HepG2 (cell line): ENCODE data around the gene ZBTB46. TPM values are rescaled to one million over a fixed set of nuclear protein-coding genes. Genes with fewer than 3 reads are reported as not detected.

Experiments
- ARID5B ChIP-seq: IDR thresholded peaks from 2 replicates; pipeline ENCODE4 v1.4.0; 2020; ENCODE audit warnings: mild to moderate bottlenecking, missing genetic modification reagents
- KLF13 ChIP-seq: sonication (generic); formaldehyde crosslinking; IDR thresholded peaks from 2 replicates; pipeline ENCODE4 v1.4.0; 2020; ENCODE audit warnings: mild to moderate bottlenecking, missing genetic modification reagents
- MATR3 ChIP-seq: sonication (generic); formaldehyde crosslinking; IDR thresholded peaks from 2 replicates; pipeline ENCODE4 v1.4.0; 2020; ENCODE audit warnings: missing genetic modification reagents
- POGZ ChIP-seq: sonication (generic); formaldehyde crosslinking; IDR thresholded peaks from 2 replicates; pipeline ENCODE4 v1.4.0; 2020; ENCODE audit warnings: mild to moderate bottlenecking, missing genetic modification reagents
- SIN3B ChIP-seq: fragments of 150-350 bp; IDR thresholded peaks from 2 replicates; pipeline ENCODE4 v1.6.1; 2014; ENCODE audit warnings: low read length
- SIX1 ChIP-seq: sonication (generic); formaldehyde crosslinking; IDR thresholded peaks from 2 replicates; pipeline ENCODE4 v1.4.0; 2020; ENCODE audit warnings: missing genetic modification reagents, borderline replicate concordance
- SNAPC2 ChIP-seq: sonication (generic); formaldehyde crosslinking; IDR thresholded peaks from 2 replicates; pipeline ENCODE4 v1.8.1; 2022; ENCODE audit warnings: mild to moderate bottlenecking, missing genetic modification reagents
- YEATS2 ChIP-seq: sonication (generic); formaldehyde crosslinking; IDR thresholded peaks from 2 replicates; pipeline ENCODE4 v1.4.0; 2020; ENCODE audit warnings: missing genetic modification reagents, borderline replicate concordance
- ZFP62 ChIP-seq: sonication (generic); formaldehyde crosslinking; IDR thresholded peaks from 2 replicates; pipeline ENCODE4 v1.4.0; 2020; ENCODE audit warnings: missing genetic modification reagents
- ZNF275 ChIP-seq: sonication (generic); formaldehyde crosslinking; IDR thresholded peaks from 2 replicates; pipeline ENCODE4 v1.8.0; 2022; ENCODE audit warnings: missing genetic modification reagents, mild to moderate bottlenecking, inconsistent platforms, borderline replicate concordance
- polyA plus RNA-seq, 8 experiments: library from polyadenylated mRNA; depleted of rRNA in 3 of 8; stranded (reverse) in 7 of 8; unstranded in 1 of 8; fragments of >200 nt; fragmentation: Illumina TruSeq in 4 of 8; extraction: Trizol in 4 of 8; gene quantifications; 2 replicates each; pipeline versions ENCODE4 v1.2.1 to v1.2.3, GENCODE V29; 2011 to 2016; ENCODE audit warnings: low read depth in 4 of 8, missing spikeins in 1 of 8, mixed read lengths in 1 of 8; ENCODE audit not compliant: insufficient read depth in 1 of 8
- total RNA-seq, 5 experiments: library from RNA; depleted of rRNA; stranded (reverse); fragments of >200 nt; fragmentation: Illumina TruSeq; extraction: Trizol; gene quantifications; 2 replicates each; pipeline ENCODE4 v1.2.3, GENCODE V29; 2016; ENCODE audit warnings: low read depth in 1 of 5
- TF ChIP-seq, protein P1 (sequence below): sonication (generic); formaldehyde crosslinking; IDR thresholded peaks from 2 replicates; pipeline ENCODE4 v1.4.0; 2020; ENCODE audit warnings: low read depth, mild to moderate bottlenecking, missing genetic modification reagents
- TF ChIP-seq, protein P2 (sequence below): sonication (generic); formaldehyde crosslinking; IDR thresholded peaks from 2 replicates; pipeline ENCODE4 v1.5.0; 2020; ENCODE audit warnings: mild to moderate bottlenecking, missing genetic modification reagents
- TF ChIP-seq, protein P3 (sequence below): sonication (generic); formaldehyde crosslinking; IDR thresholded peaks from 2 replicates; pipeline ENCODE4 v1.4.0; 2020; ENCODE audit warnings: missing genetic modification reagents
- TF ChIP-seq, protein P4 (sequence below): sonication (generic); formaldehyde crosslinking; IDR thresholded peaks from 2 replicates; pipeline ENCODE4 v1.9.0; 2022; ENCODE audit warnings: low read depth, missing genetic modification reagents

The ZBTB46 gene
- total and polyA plus RNA-seq, 2 of the 13 experiments (the other 11 are each of a cell fraction or from before 2014, with no cell fraction given), result 1.6 to 13.5 TPM

DNA sequence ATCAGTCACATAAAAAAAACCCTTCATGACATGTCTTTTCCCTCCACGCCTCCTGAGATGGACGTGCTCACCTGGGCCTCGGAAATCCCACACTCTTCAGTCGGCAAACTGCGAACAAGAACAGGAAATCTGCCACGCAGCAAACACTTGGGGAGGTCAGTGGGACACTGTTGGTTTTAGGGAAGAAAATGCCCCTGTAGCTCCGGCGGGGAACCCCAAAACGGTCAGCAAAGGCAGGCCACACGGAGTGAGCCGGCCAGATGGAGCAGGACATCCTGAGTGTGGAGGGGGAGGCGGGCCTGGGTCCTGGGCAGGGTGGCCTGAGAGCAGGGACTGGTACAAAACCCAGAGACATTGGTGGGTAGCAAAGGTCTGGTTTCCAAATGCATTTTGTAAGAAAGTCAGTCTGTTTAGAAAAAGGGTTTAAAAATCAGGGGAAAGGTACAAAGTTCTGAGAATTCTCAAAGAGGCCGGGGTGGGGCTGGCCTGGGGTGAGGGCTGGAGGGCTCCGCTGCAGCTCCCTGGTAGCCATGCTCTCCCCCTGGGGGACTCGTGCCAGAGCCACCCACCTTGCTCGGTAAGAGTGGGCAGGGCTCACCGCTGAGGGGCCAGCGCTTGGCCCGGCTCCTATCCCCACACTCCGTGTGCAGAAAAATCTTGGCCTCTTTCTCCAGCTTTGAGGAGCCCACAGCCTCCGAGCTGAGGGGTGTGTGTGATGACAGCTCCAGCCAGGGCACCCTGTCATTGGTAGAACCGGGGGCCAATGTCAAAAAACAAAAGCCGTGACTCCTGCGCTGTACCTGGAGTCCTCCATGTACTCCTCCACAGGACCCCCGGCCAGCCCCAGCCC is 86.3 kb downstream of the ZBTB46 start (continued):
- TF ChIP-seq, protein P1, sequence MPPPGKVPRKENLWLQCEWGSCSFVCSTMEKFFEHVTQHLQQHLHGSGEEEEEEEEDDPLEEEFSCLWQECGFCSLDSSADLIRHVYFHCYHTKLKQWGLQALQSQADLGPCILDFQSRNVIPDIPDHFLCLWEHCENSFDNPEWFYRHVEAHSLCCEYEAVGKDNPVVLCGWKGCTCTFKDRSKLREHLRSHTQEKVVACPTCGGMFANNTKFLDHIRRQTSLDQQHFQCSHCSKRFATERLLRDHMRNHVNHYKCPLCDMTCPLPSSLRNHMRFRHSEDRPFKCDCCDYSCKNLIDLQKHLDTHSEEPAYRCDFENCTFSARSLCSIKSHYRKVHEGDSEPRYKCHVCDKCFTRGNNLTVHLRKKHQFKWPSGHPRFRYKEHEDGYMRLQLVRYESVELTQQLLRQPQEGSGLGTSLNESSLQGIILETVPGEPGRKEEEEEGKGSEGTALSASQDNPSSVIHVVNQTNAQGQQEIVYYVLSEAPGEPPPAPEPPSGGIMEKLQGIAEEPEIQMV, result peak; percentile 74; the same call in 1 of the 2 replicates
- TF ChIP-seq ZFP62 (no peak), SIX1 (CRISPR knock-in tag) (no peak), SNAPC2 (CRISPR knock-in tag) (no peak), ARID5B (no peak), YEATS2 (CRISPR knock-in tag) (no peak), ZNF275 (no peak), KLF13 (CRISPR knock-in tag) (no peak), MATR3 (no peak), POGZ (CRISPR knock-in tag) (0 out of 2 replicates have a peak, but pooled peaks have one; percentile 8), SIN3B (no peak)
- TF ChIP-seq, protein P2, sequence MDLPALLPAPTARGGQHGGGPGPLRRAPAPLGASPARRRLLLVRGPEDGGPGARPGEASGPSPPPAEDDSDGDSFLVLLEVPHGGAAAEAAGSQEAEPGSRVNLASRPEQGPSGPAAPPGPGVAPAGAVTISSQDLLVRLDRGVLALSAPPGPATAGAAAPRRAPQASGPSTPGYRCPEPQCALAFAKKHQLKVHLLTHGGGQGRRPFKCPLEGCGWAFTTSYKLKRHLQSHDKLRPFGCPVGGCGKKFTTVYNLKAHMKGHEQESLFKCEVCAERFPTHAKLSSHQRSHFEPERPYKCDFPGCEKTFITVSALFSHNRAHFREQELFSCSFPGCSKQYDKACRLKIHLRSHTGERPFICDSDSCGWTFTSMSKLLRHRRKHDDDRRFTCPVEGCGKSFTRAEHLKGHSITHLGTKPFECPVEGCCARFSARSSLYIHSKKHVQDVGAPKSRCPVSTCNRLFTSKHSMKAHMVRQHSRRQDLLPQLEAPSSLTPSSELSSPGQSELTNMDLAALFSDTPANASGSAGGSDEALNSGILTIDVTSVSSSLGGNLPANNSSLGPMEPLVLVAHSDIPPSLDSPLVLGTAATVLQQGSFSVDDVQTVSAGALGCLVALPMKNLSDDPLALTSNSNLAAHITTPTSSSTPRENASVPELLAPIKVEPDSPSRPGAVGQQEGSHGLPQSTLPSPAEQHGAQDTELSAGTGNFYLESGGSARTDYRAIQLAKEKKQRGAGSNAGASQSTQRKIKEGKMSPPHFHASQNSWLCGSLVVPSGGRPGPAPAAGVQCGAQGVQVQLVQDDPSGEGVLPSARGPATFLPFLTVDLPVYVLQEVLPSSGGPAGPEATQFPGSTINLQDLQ (CRISPR knock-in tag), result no peak; the same call in 1 of the 2 replicates
- TF ChIP-seq, protein P3, sequence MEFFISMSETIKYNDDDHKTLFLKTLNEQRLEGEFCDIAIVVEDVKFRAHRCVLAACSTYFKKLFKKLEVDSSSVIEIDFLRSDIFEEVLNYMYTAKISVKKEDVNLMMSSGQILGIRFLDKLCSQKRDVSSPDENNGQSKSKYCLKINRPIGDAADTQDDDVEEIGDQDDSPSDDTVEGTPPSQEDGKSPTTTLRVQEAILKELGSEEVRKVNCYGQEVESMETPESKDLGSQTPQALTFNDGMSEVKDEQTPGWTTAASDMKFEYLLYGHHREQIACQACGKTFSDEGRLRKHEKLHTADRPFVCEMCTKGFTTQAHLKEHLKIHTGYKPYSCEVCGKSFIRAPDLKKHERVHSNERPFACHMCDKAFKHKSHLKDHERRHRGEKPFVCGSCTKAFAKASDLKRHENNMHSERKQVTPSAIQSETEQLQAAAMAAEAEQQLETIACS (CRISPR knock-in tag), result no peak
- TF ChIP-seq, protein P4, sequence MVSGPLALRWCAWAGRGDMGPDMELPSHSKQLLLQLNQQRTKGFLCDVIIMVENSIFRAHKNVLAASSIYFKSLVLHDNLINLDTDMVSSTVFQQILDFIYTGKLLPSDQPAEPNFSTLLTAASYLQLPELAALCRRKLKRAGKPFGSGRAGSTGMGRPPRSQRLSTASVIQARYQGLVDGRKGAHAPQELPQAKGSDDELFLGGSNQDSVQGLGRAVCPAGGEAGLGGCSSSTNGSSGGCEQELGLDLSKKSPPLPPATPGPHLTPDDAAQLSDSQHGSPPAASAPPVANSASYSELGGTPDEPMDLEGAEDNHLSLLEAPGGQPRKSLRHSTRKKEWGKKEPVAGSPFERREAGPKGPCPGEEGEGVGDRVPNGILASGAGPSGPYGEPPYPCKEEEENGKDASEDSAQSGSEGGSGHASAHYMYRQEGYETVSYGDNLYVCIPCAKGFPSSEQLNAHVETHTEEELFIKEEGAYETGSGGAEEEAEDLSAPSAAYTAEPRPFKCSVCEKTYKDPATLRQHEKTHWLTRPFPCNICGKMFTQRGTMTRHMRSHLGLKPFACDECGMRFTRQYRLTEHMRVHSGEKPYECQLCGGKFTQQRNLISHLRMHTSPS, result no peak
